Activated T-cell treated with anti-CD3 and anti-CD28 coated beads, Interleukin-2, amount 50 U/mL, for 4 hours (primary cell): ENCODE measurements around the gene ALKAL2. TPM values are rescaled to one million over a fixed set of nuclear protein-coding genes. Genes with fewer than 3 reads are reported as not detected.

Source experiments
- ATAC-seq, 2 donors: fragments of 200-7000 bp; cut with Tn5 transposase; one replicate each; pipeline ENCODE4 v1.10.0; 2021
- DNase-seq: peaks from one replicate; pipeline ENCODE4 v3.0.0-alpha.2; 2020
- H3K27me3 Mint-ChIP-seq: one replicate; pipeline ENCODE4 v1.8.0; 2021; ENCODE audit warnings: low read depth, mixed read lengths
- H3K36me3 Mint-ChIP-seq: one replicate; pipeline ENCODE4 v1.8.0; 2022; ENCODE audit warnings: mixed read lengths; ENCODE audit not compliant: insufficient read depth
- H3K4me1 Mint-ChIP-seq: one replicate; pipeline ENCODE4 v1.8.0; 2021; ENCODE audit warnings: low read depth, mixed read lengths
- H3K4me3 Mint-ChIP-seq: one replicate; pipeline ENCODE4 v1.8.0; 2021; ENCODE audit warnings: mild to moderate bottlenecking, moderate library complexity, mixed read lengths
- H3K9me3 Mint-ChIP-seq: one replicate; pipeline ENCODE4 v1.8.0; 2021; ENCODE audit warnings: mixed read lengths
- total RNA-seq, 3 donors: library from RNA; stranded (reverse); gene quantifications; one replicate each; pipeline ENCODE4 v1.2.1, GENCODE V29; 2021

ALKAL2 gene
- total RNA-seq, 3 donors from 2014 or later: not detected

DNA sequence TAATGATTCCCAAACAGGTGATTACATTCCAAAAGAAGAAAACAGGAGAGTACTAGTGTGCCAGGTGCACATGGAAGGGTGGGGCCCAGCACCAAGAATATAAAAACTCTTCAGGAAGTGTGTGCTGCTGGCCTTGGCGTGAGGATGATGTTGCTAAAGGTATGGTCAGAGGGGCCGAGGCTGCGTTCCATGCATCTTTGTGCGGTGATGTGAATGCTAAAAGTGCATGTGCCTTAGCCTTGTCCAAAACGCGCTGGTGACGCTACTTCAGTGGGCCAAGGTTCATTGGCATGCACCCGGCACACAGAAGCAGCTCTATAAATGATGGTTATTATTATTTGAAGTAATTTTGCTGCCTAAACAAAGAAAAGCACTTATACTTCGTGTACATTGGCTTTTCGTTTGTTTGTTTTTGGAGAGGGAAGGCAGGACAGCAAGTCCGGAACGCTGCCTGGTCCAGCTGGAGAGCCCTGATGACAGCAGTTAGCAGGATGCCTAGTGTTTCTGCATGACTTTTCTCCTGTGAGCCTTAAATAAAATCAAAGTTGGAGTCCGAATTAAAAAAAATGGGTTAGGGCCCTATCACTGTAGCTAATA lies 2.9 kb downstream of the ALKAL2 start:
- ATAC-seq (no peak), DNase-seq (no peak)
- H3K4me3 Mint-ChIP-seq: no peak overlapping the region

DNA sequence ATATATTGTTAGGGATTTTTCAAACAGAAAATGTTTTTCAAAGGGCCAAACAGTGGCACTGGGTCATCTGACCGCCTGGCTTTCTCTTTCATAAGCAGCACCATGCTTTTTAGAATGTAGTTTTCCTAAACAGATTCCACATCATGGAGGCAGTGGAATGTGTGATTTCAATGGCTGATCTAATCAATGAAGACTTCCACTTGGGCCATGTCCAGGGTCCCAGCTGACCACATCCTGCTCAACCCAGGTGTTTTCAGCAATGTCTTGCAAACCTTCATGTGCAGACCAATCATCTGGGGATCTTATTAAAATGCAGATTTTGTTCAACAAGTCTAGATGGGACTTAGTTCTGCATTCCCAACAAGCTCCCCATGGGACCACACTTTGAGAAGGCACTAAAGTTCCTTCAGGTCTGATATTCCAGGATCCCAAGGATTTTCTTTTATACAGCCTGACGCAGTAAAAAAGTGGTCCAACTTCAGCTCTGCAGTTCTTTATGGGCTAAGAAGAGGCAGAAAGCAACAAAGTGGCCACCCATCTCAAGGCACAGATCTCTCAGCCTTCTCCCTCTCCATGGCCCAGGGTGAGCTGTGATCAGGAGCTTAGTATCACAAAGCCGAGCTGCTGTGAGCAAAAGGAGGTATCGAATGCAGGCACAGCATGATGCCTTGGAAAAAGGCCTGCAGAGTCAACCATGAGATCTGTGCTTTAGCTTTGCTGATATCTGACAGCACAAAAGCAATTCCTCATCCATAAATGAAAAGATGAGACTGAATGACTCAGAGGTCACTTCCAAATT lies 3.7 kb downstream of the ALKAL2 start:
- Mint-ChIP-seq H3K36me3 (peaks cover 20% of the 10 kb centered on the region), H3K9me3 (no peaks in the 10 kb centered on the region), H3K4me3 (no peak overlapping the region), H3K4me1 (no peaks in the 10 kb centered on the region), H3K27me3 (peaks cover 15% of the 10 kb centered on the region)
- ATAC-seq (no peak), DNase-seq (no peak)

More for the DNA sequence above, 2.9 kb downstream of the ALKAL2 start:
- Mint-ChIP-seq H3K4me1 (peaks cover 5% of the 10 kb centered on the region), H3K9me3 (no peaks in the 10 kb centered on the region), H3K27me3 (peaks cover 21% of the 10 kb centered on the region), H3K36me3 (peaks cover 14% of the 10 kb centered on the region)

DNA sequence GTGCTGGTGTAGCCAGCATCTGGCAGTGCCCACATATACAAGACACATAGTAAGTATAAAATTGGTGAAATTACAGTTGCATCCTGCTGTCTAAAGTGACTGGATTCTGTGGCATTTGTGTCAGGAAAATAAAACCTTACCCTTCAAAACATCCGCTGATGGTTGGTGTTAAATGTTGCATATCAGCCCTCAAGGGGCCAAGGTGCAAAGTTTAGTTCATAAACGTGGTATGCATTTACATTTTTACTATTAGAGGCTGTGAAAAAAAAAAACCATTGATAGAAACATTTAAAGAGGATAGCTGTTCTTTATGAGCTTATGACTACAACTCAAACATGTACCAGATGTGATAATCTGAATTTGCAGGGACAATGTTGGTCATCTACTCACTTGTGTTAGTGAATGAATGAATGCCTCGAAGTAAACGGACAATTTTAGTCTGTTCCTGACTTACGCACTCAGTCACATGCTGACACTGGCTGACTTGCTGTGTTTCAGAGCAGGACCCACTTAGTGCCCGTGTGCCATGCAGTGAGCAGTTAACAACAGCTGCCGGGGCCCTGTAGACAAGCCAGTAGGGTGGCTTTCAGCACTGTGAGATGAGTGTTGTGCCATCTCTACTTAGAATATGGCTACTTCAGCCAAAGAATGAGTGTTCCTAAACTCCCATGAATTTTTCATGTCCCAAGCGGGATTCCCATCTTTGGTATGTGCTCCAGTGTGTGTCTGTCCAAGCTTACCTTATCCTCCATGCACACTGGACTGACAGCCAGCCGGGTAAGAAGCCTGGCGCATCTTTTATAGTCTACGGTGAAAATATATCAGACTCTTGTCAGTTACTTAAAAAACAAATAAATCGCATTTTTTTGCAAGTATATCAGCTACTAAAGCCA lies 5.3 kb downstream of the ALKAL2 start:
- Mint-ChIP-seq H3K9me3 (no peaks in the 10 kb centered on the region), H3K27me3 (peaks cover 14% of the 10 kb centered on the region), H3K4me1 (no peaks in the 10 kb centered on the region), H3K36me3 (peaks cover 28% of the 10 kb centered on the region), H3K4me3 (no peak overlapping the region)
- DNase-seq (no peak), ATAC-seq (no peak)

DNA sequence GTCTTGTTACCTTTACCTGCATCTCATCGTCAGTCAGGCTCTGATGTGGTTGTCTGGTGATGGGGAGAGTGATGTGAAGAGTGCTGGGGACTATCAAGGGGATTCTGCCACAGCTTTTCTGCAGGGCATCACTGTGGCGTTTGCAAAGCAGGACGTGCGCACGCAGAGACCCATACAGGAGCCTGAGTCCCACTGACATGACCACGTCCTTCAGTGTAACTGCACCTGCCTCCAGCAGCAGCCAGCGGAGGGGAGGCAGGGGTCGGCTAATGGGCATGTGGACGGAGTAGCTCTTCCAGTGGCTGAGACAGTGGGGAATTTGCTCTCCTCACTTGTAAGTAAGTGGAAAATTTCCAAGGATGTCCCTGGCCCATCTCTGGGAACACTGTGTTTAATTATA lies 6.5 kb downstream of the ALKAL2 start:
- peaks cover 9% of the 10 kb centered on the region for H3K27me3 Mint-ChIP-seq
- no peaks in the 10 kb centered on the region for H3K9me3 Mint-ChIP-seq
- no peak overlapping the region for H3K4me3 Mint-ChIP-seq
- ATAC-seq (no peak), DNase-seq (no peak)
- peaks cover 35% of the 10 kb centered on the region for H3K36me3 Mint-ChIP-seq
- H3K4me1 Mint-ChIP-seq: no peaks in the 10 kb centered on the region

DNA sequence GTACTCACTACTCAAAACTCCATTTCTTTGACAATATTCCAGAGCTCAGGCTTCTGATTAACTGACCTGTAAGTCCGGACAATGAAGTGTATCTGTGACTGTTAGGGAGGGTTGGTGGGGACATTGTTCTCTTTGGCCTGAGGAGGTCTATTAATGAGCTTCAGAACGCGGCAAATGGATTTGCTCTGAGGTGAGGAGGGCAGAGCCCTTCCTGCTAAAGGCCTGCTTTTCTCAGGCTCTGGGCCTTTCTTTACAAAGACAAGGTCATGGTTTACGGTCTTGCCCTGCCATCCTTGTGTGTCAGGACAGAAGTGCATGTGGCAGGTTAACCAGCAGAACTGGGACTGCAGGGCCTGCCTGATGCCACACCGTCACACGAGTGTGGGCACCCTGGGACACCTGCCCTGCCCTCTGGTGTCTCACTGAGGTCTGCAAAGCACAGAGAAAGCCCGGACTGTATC lies 7.2 kb downstream of the ALKAL2 start:
- ATAC-seq: no peak
- no peaks in the 10 kb centered on the region for H3K4me1 Mint-ChIP-seq
- peaks cover 2% of the 10 kb centered on the region for H3K27me3 Mint-ChIP-seq
- DNase-seq: no peak
- H3K4me3 Mint-ChIP-seq: no peak overlapping the region
- no peaks in the 10 kb centered on the region for H3K9me3 Mint-ChIP-seq
- peaks cover 39% of the 10 kb centered on the region for H3K36me3 Mint-ChIP-seq

DNA sequence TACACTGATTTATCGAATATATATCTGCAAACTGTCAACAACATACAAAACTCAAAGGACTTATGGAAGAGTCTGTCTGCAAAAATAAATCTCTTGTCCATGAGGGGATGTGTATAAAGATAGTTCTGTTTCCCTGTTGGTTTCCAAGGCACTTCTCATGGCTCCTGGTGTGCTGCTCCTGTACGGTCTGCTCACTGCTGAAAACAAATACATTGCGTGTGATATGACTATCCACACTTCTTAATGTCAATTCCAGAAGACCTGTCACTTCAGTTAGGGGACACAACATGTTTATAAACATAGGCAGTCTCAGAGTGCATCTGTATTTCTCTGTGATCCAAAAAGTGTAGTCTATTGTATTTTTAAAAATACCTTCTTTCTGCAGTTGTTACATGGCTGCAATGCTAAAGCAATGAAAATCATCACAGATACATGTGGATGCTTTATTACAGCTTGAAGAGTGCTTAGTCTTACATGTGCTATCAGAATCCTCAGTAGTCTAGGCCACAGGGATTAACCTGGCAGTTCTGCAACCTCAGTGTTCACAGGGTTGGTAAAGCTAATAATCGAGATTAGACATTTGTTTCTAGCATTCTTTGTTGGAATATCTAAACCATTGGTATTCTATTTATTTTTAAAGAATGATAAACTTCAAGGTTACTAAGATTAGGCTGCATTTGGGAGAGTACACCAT lies 7.8 kb downstream of the ALKAL2 start:
- Mint-ChIP-seq H3K4me1 (no peaks in the 10 kb centered on the region), H3K36me3 (peaks cover 43% of the 10 kb centered on the region), H3K4me3 (no peak overlapping the region), H3K9me3 (no peaks in the 10 kb centered on the region), H3K27me3 (no peaks in the 10 kb centered on the region)
- DNase-seq (no peak), ATAC-seq (no peak)

DNA sequence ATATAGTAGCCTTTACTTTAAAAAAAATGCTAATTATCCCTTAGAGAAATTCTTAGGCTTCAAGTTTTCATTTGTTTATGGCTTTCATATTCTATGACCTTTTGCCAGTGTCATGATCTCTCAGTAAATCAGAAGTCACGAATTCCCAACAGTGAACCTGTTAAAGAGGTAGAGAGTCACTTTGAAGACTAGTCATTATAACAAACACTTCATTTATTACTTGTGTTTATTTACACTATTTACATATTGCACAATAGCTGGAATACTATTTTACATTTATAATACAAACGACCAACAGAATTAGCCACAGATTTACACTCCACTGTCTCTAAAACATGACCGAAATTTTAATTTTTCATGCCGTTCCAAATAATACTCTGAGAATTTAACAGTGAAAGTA lies 8.5 kb downstream of the ALKAL2 start:
- no peaks in the 10 kb centered on the region for H3K9me3 Mint-ChIP-seq
- no peaks in the 10 kb centered on the region for H3K4me1 Mint-ChIP-seq
- H3K27me3 Mint-ChIP-seq: no peaks in the 10 kb centered on the region
- ATAC-seq (no peak), DNase-seq (no peak)
- peaks cover 46% of the 10 kb centered on the region for H3K36me3 Mint-ChIP-seq
- no peak overlapping the region for H3K4me3 Mint-ChIP-seq

DNA sequence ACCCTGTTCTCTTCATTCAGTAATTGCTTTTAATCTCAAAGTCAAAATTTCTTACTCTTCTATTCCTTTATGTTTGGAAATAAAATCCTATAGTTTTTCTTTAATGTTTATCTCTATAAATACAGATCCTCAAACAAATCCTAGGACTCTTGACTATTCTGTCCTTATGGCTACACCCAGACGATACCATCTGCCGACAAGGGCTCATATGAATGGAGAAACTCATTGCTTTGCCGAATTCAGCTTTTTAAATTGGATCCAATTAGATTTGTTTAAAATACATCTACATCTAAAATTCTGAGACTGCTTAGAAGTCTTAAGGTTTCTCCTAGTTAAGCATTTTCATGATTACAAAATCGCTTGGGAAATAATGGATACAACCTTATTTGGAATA lies 9.0 kb downstream of the ALKAL2 start:
- H3K9me3 Mint-ChIP-seq: no peaks in the 10 kb centered on the region
- peaks cover 46% of the 10 kb centered on the region for H3K36me3 Mint-ChIP-seq
- ATAC-seq: no peak

DNA sequence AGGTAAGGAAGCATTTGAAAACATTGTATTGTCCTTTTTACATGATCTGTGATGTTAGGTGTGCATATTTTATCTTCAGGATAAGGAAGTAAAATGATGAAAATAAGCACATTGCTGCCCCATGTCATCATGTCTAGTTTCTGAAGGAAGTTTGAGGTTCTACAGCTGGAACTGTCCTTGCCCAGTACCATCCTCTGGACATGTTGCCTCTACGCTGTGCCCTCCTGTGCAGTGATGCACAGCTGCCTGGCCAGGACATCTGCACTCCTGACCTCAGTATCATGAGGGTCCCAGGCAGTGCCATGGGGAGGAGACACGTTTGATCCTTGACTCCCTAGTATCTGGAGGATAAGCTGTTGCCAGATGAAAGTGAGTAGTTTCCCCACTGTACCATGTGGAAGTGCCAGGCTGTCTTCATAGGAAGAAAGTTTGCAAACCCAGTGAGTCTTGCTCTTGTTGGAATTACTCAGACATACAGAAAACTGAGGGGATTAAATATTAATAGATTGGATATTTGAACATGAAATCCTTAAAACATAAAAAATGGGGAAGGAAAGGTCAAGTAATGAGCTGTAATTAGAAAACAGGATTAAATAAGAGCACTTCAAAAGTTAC lies 9.5 kb downstream of the ALKAL2 start:
- peaks cover 43% of the 10 kb centered on the region for H3K36me3 Mint-ChIP-seq
- H3K27me3 Mint-ChIP-seq: no peaks in the 10 kb centered on the region
- DNase-seq (no peak), ATAC-seq (no peak)
- H3K9me3 Mint-ChIP-seq: no peaks in the 10 kb centered on the region
- H3K4me3 Mint-ChIP-seq: no peak overlapping the region
- no peaks in the 10 kb centered on the region for H3K4me1 Mint-ChIP-seq

More for the DNA sequence above, 9.0 kb downstream of the ALKAL2 start:
- H3K4me3 Mint-ChIP-seq: no peak overlapping the region
- no peaks in the 10 kb centered on the region for H3K27me3 Mint-ChIP-seq
- no peak for DNase-seq
- no peaks in the 10 kb centered on the region for H3K4me1 Mint-ChIP-seq

DNA sequence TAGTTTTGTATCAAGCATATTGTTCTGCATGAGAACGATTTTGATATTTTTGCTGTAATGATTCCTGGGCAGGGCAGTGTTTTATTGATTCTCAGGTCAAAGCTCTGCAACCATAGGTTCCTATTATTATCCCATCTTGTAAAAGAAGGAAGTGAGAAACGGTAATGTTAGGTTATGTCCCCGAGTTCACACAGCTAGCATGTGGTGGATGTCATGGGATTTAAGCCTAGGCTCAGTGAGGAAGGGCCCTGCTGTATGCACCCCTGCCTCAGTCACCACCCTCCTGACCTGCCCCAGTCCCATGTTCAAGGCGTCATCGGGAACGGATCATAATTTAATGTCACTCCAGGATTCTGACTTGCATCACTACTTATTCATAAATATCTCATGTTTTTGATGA lies 12.4 kb downstream of the ALKAL2 start:
- DNase-seq: no peak
- Mint-ChIP-seq H3K4me1 (peaks cover 13% of the 10 kb centered on the region), H3K36me3 (peaks cover 45% of the 10 kb centered on the region), H3K9me3 (no peaks in the 10 kb centered on the region), H3K4me3 (no peak overlapping the region), H3K27me3 (no peaks in the 10 kb centered on the region)
- no peak for ATAC-seq

DNA sequence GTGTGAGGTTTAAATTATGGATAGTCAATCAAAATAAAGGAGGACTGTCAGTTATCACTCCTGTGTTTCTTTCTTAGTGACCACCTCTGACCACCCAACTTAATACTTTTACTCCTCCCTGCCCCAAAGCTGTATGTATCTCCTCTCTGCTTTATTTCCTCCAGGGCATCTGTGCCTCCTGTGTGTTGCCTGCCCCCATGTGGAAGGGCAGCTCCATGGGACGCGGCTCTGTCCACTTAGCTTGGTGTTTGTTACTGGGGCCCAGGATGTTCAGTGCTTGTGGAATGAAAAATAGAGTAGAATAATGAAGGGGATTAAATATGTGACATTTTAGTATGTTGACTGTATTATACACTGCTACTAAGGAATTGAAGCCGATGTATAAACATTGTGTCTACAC lies 13.4 kb downstream of the ALKAL2 start:
- no peak for ATAC-seq
- Mint-ChIP-seq H3K4me3 (no peak overlapping the region), H3K9me3 (no peaks in the 10 kb centered on the region), H3K4me1 (peaks cover 22% of the 10 kb centered on the region), H3K36me3 (peaks cover 46% of the 10 kb centered on the region), H3K27me3 (no peaks in the 10 kb centered on the region)
- DNase-seq: no peak

DNA sequence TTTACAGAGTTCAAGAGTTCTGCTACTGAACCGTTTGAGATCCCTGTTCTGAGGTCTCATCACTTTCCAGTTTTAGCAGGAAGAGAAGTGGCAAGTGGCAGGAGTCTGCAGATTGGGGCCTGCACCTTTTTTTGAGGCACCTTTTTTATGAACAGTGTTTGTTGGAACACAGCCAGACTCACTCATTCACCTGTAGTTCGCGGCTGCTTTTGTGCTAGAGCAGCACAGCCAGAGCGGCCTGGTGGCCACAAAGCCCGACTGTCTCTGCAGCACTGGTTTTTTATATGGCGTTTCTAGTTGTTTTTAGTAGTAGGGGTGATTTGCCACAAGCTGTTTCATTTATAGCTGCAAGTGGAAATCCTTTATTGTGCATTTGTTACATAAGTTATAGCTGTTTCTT lies 14.6 kb downstream of the ALKAL2 start:
- no peak for ATAC-seq
- H3K36me3 Mint-ChIP-seq: peaks cover 43% of the 10 kb centered on the region

DNA sequence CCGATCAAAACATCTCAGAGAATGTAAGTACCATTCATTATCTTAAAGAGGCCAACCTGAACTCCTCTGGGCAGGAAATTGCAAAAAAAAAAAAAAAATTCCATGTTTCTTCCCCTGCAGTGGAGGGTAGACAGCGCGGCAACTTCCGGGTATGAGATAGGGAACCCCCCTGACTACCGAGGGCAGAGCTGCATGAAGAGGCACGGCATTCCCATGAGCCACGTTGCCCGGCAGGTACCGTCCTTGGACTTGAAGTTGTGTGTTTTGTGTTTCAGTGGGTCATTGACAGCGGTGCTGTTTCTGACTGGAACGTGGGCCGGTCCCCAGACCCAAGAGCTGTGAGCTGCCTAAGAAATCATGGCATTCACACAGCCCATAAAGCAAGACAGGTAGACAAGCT lies 16.0 kb downstream of the ALKAL2 start:
- Mint-ChIP-seq H3K4me1 (peaks cover 41% of the 10 kb centered on the region), H3K36me3 (peaks cover 36% of the 10 kb centered on the region), H3K9me3 (no peaks in the 10 kb centered on the region), H3K27me3 (no peaks in the 10 kb centered on the region), H3K4me3 (no peak overlapping the region)
- no peak for DNase-seq
- no peak for ATAC-seq

More for the DNA sequence above, 14.6 kb downstream of the ALKAL2 start:
- H3K4me3 Mint-ChIP-seq: no peak overlapping the region
- peaks cover 30% of the 10 kb centered on the region for H3K4me1 Mint-ChIP-seq
- no peaks in the 10 kb centered on the region for H3K9me3 Mint-ChIP-seq
- H3K27me3 Mint-ChIP-seq: no peaks in the 10 kb centered on the region
- no peak for DNase-seq

DNA sequence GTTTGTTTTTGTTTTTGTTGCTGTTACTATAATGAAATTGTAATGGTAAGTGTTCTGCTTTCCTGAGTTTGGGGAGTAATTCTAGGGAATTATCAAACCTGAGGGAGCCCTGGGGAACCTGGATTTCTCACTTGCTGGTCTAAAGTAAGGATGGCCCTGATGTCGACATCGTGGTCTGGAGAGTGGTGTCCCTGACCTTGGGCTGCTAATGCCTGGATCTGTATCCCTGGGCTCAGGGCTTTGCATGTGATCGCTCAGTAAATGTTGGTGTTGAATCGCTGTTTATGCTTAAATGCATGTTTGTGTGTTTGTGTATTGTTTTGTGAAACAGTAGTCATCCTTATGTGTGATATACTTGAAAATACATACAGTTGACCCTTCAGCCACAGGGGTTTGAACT lies 17.0 kb downstream of the ALKAL2 start:
- Mint-ChIP-seq H3K4me3 (no peak overlapping the region), H3K9me3 (no peaks in the 10 kb centered on the region), H3K36me3 (peaks cover 33% of the 10 kb centered on the region), H3K27me3 (no peaks in the 10 kb centered on the region), H3K4me1 (peaks cover 51% of the 10 kb centered on the region)
- ATAC-seq: no peak
- DNase-seq: no peak
